H54 (cell line): ENCODE measurements around the gene TMA7.
"Not testable (repeated sequence)": the region's sequence is repeated elsewhere in the genome, so short reads cannot be mapped to it uniquely, and the experiment has no call there.

ENCODE experiments used
- DNase-seq: peaks from one replicate; pipeline ENCODE4 v3.0.0; 2011; ENCODE audit warnings: low spot score, mixed read lengths; ENCODE audit not compliant: insufficient read length
- FAIRE-seq: peaks from 3 replicates; lab custom pipeline; 2011; peaks lifted over from hg19 to GRCh38; lab: Jason Lieb, UNC
- POLR2A ChIP-seq: IDR thresholded peaks from 2 replicates; pipeline ENCODE4 v1.6.1; 2011; ENCODE audit warnings: low read depth, mild to moderate bottlenecking, low read length

The TMA7 gene

GRCh38 chr3:48478626-48479555, 38.8 kb downstream of the TMA7 start:
- TF ChIP-seq POLR2A = no peak
- FAIRE-seq (no peak), DNase-seq (no peak)

- not testable (repeated sequence) for DNase-seq, FAIRE-seq
These were observed 40.8 kb downstream of the TMA7 start for GRCh38 chr3:48480891-48481290.

GRCh38 chr3:48482822-48483221, 42.8 kb downstream of the TMA7 start:
- FAIRE-seq, DNase-seq: not testable (repeated sequence)

- no peak for TF ChIP-seq POLR2A
- no peak for FAIRE-seq
- no peak for DNase-seq
These were observed 46.9 kb downstream of the TMA7 start for GRCh38 chr3:48486952-48487351.

- TF ChIP-seq POLR2A = no peak
- DNase-seq = no peak
- FAIRE-seq = no peak
These were observed 52.6 kb downstream of the TMA7 start for GRCh38 chr3:48492461-48493202.

GRCh38 chr3:48493203-48493501, 53.1 kb downstream of the TMA7 start:
- FAIRE-seq (no peak), DNase-seq (no peak)
- no peak for TF ChIP-seq POLR2A
